H9 (cell line): ENCODE results near the gene RNF130. TPM values are rescaled to one million over a fixed set of nuclear protein-coding genes. Genes with fewer than 3 reads are reported as not detected.

Experiments
- DNase-seq: peaks from one replicate; pipeline ENCODE4 v3.0.0-alpha.2; 2017
- H2AFZ ChIP-seq: one replicate; pipeline ENCODE4 v1.6.1; 2013; ENCODE audit warnings: mild to moderate bottlenecking, low read length, control low read depth, moderate library complexity
- H2AK5ac ChIP-seq: 2 replicates; pipeline ENCODE4 v1.6.1; 2013; ENCODE audit warnings: low read length, control low read depth, mixed read lengths; ENCODE audit not compliant: insufficient read length
- H2BK120ac ChIP-seq: one replicate; pipeline ENCODE4 v1.6.1; 2013; ENCODE audit warnings: low read depth, mild to moderate bottlenecking, low read length, control low read depth, inconsistent platforms; ENCODE audit not compliant: poor library complexity, severe bottlenecking
- H2BK12ac ChIP-seq: 2 replicates; pipeline ENCODE4 v1.6.1; 2013; ENCODE audit warnings: low read length, control low read depth, mixed read lengths, low read depth; ENCODE audit not compliant: insufficient read length
- H2BK15ac ChIP-seq: 2 replicates; pipeline ENCODE4 v1.6.1; 2013; ENCODE audit warnings: low read depth, low read length, control low read depth
- H2BK20ac ChIP-seq: one replicate; pipeline ENCODE4 v1.6.1; 2013; ENCODE audit warnings: low read depth, mild to moderate bottlenecking, low read length, control low read depth, inconsistent platforms; ENCODE audit not compliant: poor library complexity, severe bottlenecking
- H2BK5ac ChIP-seq: 2 replicates; pipeline ENCODE4 v1.6.1; 2013; ENCODE audit warnings: low read length, control low read depth, mixed read lengths; ENCODE audit not compliant: insufficient read length
- H3K14ac ChIP-seq: 2 replicates; pipeline ENCODE4 v1.6.1; 2013; ENCODE audit warnings: low read length, control low read depth; ENCODE audit not compliant: insufficient read depth
- H3K18ac ChIP-seq: 2 replicates; pipeline ENCODE4 v1.6.1; 2013; ENCODE audit warnings: low read depth, mild to moderate bottlenecking, mixed read lengths, low read length, control low read depth; ENCODE audit not compliant: insufficient read length
- H3K23ac ChIP-seq: 2 replicates; pipeline ENCODE4 v1.6.1; 2013; ENCODE audit warnings: low read length, control low read depth, mixed read lengths, low read depth; ENCODE audit not compliant: insufficient read length
- H3K23me2 ChIP-seq: 2 replicates; pipeline ENCODE4 v1.6.1; 2013; ENCODE audit warnings: low read depth, mild to moderate bottlenecking, mixed read lengths, low read length, control low read depth; ENCODE audit not compliant: insufficient read length, poor library complexity, severe bottlenecking
- H3K27ac ChIP-seq: 2 replicates; pipeline ENCODE4 v1.5.1; 2013; ENCODE audit warnings: low read length, control low read depth, mixed read lengths, low read depth; ENCODE audit not compliant: insufficient read length
- H3K27me3 ChIP-seq: 2 replicates; pipeline ENCODE4 v1.6.1; 2013; ENCODE audit warnings: low read length, control low read depth, inconsistent platforms; ENCODE audit not compliant: insufficient read depth
- H3K4ac ChIP-seq: 2 replicates; pipeline ENCODE4 v1.6.1; 2013; ENCODE audit warnings: low read depth, mild to moderate bottlenecking, control low read depth, inconsistent platforms, low read length, moderate library complexity
- H3K4me1 ChIP-seq: 2 replicates; pipeline ENCODE4 v1.6.1; 2013; ENCODE audit warnings: low read length, control low read depth, inconsistent platforms; ENCODE audit not compliant: insufficient read depth
- H3K4me2 ChIP-seq: 2 replicates; pipeline ENCODE4 v1.6.1; 2013; ENCODE audit warnings: low read length, control low read depth, mixed read lengths; ENCODE audit not compliant: insufficient read length, insufficient read depth
- H3K56ac ChIP-seq: 2 replicates; pipeline ENCODE4 v1.6.1; 2013; ENCODE audit warnings: low read depth, mild to moderate bottlenecking, mixed read lengths, low read length, control low read depth; ENCODE audit not compliant: insufficient read length
- H3K79me1 ChIP-seq: 2 replicates; pipeline ENCODE4 v1.6.1; 2013; ENCODE audit warnings: low read depth, mild to moderate bottlenecking, moderate library complexity, low read length, control low read depth, inconsistent platforms; ENCODE audit not compliant: insufficient read depth, poor library complexity, severe bottlenecking
- H3K79me2 ChIP-seq: 2 replicates; pipeline ENCODE4 v1.6.1; 2013; ENCODE audit warnings: low read length, control low read depth, inconsistent platforms; ENCODE audit not compliant: insufficient read depth
- H3K9ac ChIP-seq: 2 replicates; pipeline ENCODE4 v1.6.1; 2013; ENCODE audit warnings: low read length, control low read depth, mixed read lengths; ENCODE audit not compliant: insufficient read length; ENCODE audit errors: extremely low read depth
- H3K9me3 ChIP-seq: one replicate; pipeline ENCODE4 v1.6.1; 2013; ENCODE audit warnings: low read depth, low read length, inconsistent platforms; ENCODE audit not compliant: control insufficient read depth
- H3T11ph ChIP-seq: one replicate; pipeline ENCODE4 v1.6.1; 2013; ENCODE audit warnings: mild to moderate bottlenecking, low read length, control low read depth, inconsistent platforms
- H4K20me1 ChIP-seq: one replicate; pipeline ENCODE4 v1.6.1; 2013; ENCODE audit not compliant: control insufficient read depth, insufficient read length, insufficient read depth
- H4K5ac ChIP-seq: 2 replicates; pipeline ENCODE4 v1.6.1; 2013; ENCODE audit warnings: low read depth, mild to moderate bottlenecking, mixed read lengths, low read length, control low read depth; ENCODE audit not compliant: insufficient read length
- H4K8ac ChIP-seq: replicated peaks from 2 replicates; pipeline ENCODE4 v1.6.1; 2013; ENCODE audit warnings: low read length, control low read depth, mixed read lengths, low read depth; ENCODE audit not compliant: insufficient read length
- H4K91ac ChIP-seq: 2 replicates; pipeline ENCODE4 v1.6.1; 2013; ENCODE audit warnings: low read depth, mild to moderate bottlenecking, moderate library complexity, mixed read lengths, low read length, control low read depth; ENCODE audit not compliant: insufficient read length
- H3K27ac Mint-ChIP-seq, 3 experiments: 2 replicates in 2 of 3; 3 replicates in 1 of 3; pipeline ENCODE4 v1.8.0; 2020 to 2021; ENCODE audit warnings: mixed read lengths in 3 of 3, mild to moderate bottlenecking in 1 of 3, moderate library complexity in 1 of 3
- H3K27me3 Mint-ChIP-seq: 2 replicates; pipeline ENCODE4 v1.8.0; 2021; ENCODE audit warnings: low read depth, mild to moderate bottlenecking, moderate library complexity, mixed read lengths
- H3K36me3 Mint-ChIP-seq, 3 experiments: 2 replicates in 2 of 3; 3 replicates in 1 of 3; pipeline ENCODE4 v1.8.0; 2020 to 2021; ENCODE audit warnings: low read depth in 3 of 3, mixed read lengths in 3 of 3; ENCODE audit not compliant: insufficient read depth in 1 of 3
- H3K4me1 Mint-ChIP-seq, 2 experiments: 2 replicates each; pipeline ENCODE4 v1.8.0; 2020; ENCODE audit warnings: mixed read lengths in 2 of 2
- H3K4me3 Mint-ChIP-seq, 2 experiments: 2 replicates in 1 of 2; 3 replicates in 1 of 2; pipeline ENCODE4 v1.8.0; 2020 to 2021; ENCODE audit warnings: mild to moderate bottlenecking in 2 of 2, mixed read lengths in 2 of 2, moderate library complexity in 1 of 2
- H3K9me3 Mint-ChIP-seq, 2 experiments: 2 replicates in 1 of 2; 3 replicates in 1 of 2; pipeline ENCODE4 v1.8.0; 2020; ENCODE audit warnings: mild to moderate bottlenecking in 2 of 2, mixed read lengths in 2 of 2, moderate library complexity in 1 of 2
- WGBS: extraction: QIAGEN DNeasy Blood & Tissue Kit; methylation state at CpG from one replicate; pipeline ENCODE4 v1.1.7; 2013; ENCODE audit warnings: missing lambda C conversion rate, low lambda C conversion rate, mixed read lengths; ENCODE audit not compliant: insufficient read length; ENCODE audit errors: extremely low coverage; 5-methylcytosine and 5-hydroxymethylcytosine counted together
- total RNA-seq: library from RNA; stranded (reverse); gene quantifications from 2 replicates; pipeline ENCODE4 v1.2.1, GENCODE V29; 2021
- TF ChIP-seq, protein P1 (sequence below): fragments of 200-600 bp; sonication (generic); conservative IDR thresholded peaks from 3 replicates; pipeline ENCODE4 v1.8.0; 2021; ENCODE audit warnings: antibody characterized with exemption, mild to moderate bottlenecking

RNF130 gene
- total RNA-seq, 1 experiment from 2014 or later: 80.0 TPM

DNA sequence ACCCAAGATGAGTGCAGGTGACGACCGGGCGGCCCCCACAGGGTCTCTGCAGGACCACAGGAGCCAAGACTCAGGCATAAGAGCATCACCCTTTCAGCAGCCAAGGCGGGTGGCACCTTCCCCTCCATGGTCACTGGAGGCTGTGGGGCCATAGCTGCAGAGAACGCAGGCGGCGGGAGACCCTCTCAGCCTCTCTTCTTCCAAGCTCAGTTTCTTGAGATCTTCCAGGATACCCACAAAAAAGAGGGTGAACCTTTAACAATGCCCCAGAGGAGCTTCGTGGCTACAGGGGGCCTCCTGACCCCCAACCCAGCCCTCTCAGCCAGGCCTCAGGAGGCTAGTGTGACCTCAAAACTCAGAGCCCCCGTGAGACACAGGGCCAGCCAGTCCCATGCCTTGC is 158.1 kb downstream of the RNF130 start:
- Mint-ChIP-seq H3K27me3 (no peaks in the 10 kb centered on the region; the same call in 1 of the 2 replicates), H3K4me3 (no peak overlapping the region), H3K9me3 (no peaks in the 10 kb centered on the region), H3K27ac (no peak overlapping the region), H3K36me3 (no peaks in the 10 kb centered on the region), H3K4me1 (peaks cover 8 to 14% of the 10 kb centered on the region in 2 experiments)
- Histone ChIP-seq H2BK120ac (no peak overlapping the region), H3K18ac (no peak overlapping the region), H3K9ac (no peak overlapping the region), H3K56ac (no peak overlapping the region), H2BK5ac (no peak overlapping the region), H3K23ac (no peak overlapping the region), H2BK15ac (no peak overlapping the region), H3K27me3 (no peaks in the 10 kb centered on the region), H3T11ph (no peak overlapping the region), H2BK12ac (no peak overlapping the region), H3K23me2 (no peaks in the 10 kb centered on the region), H3K14ac (no peak overlapping the region), H4K5ac (no peak overlapping the region), H2AFZ (no peak overlapping the region), H2BK20ac (no peak overlapping the region), H2AK5ac (no peak overlapping the region), H3K79me1 (no peaks in the 10 kb centered on the region), H3K4me2 (no peak overlapping the region), H3K79me2 (no peaks in the 10 kb centered on the region), H4K8ac (no peak overlapping the region), H4K91ac (no peak overlapping the region), H3K9me3 (no peaks in the 10 kb centered on the region), H3K4ac (no peak overlapping the region), H3K4me1 (peaks cover 7% of the 10 kb centered on the region; the same call in 1 of the 2 replicates), H3K27ac (no peak overlapping the region), H4K20me1 (no peaks in the 10 kb centered on the region)
- no CpG with 5 or more reads among the region's 9 CpGs for WGBS
- DNase-seq: no peak
- TF ChIP-seq, protein P1, sequence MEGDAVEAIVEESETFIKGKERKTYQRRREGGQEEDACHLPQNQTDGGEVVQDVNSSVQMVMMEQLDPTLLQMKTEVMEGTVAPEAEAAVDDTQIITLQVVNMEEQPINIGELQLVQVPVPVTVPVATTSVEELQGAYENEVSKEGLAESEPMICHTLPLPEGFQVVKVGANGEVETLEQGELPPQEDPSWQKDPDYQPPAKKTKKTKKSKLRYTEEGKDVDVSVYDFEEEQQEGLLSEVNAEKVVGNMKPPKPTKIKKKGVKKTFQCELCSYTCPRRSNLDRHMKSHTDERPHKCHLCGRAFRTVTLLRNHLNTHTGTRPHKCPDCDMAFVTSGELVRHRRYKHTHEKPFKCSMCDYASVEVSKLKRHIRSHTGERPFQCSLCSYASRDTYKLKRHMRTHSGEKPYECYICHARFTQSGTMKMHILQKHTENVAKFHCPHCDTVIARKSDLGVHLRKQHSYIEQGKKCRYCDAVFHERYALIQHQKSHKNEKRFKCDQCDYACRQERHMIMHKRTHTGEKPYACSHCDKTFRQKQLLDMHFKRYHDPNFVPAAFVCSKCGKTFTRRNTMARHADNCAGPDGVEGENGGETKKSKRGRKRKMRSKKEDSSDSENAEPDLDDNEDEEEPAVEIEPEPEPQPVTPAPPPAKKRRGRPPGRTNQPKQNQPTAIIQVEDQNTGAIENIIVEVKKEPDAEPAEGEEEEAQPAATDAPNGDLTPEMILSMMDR: no peak
